Upper lobe of left lung (tissue), 6 donors: ENCODE results near the gene ATP5ME. TPM values are rescaled to one million over a fixed set of nuclear protein-coding genes. Genes with fewer than 3 reads are reported as not detected.
A peak's percentile ranks its signal among the peaks of the same experiment; 100 is the strongest.

Experiments used
- ATAC-seq, 2 donors: fragments of 200-7000 bp; cut with Tn5 transposase; one replicate each; pipeline ENCODE4 v1.9.1; 2022; ENCODE audit warnings: mild to moderate bottlenecking in 2 of 2, moderate library complexity in 2 of 2; ENCODE audit not compliant: low FRiP score in 2 of 2
- DNase-seq, 2 donors: peaks; one replicate each; pipeline ENCODE4 v3.0.0-alpha.2; 2019 to 2020
- H3K27ac ChIP-seq, 4 donors: fragments of 200-600 bp; sonication (generic); one replicate each; pipeline ENCODE4 v1.5.1; 2016 to 2019
- H3K27me3 ChIP-seq, 4 donors: fragments of 200-600 bp; sonication (generic); one replicate each; pipeline ENCODE4 v1.5.1; 2017 to 2019
- H3K36me3 ChIP-seq, 4 donors: fragments of 200-600 bp; sonication (generic); one replicate each; pipeline ENCODE4 v1.5.1; 2016 to 2019
- H3K4me1 ChIP-seq, 4 donors: fragments of 200-600 bp; sonication (generic); one replicate each; pipeline ENCODE4 v1.5.1; 2018 to 2019
- H3K4me3 ChIP-seq, 4 donors: fragments of 200-600 bp; sonication (generic); one replicate each; pipeline ENCODE4 v1.5.1; 2017 to 2019; ENCODE audit warnings: mild to moderate bottlenecking in 2 of 4, moderate library complexity in 1 of 4
- H3K9me3 ChIP-seq, 4 donors: fragments of 200-600 bp; sonication (generic); one replicate each; pipeline ENCODE4 v1.5.1; 2018 to 2019
- CTCF ChIP-seq, 6 experiments: fragments of 450-650 bp in 4 of 6; fragments of 200-600 bp in 2 of 6; sonication (generic) in 2 of 6; IDR thresholded peaks; one replicate each; pipeline ENCODE4 v1.5.1; 2016 to 2019; ENCODE audit warnings: antibody characterized with exemption in 6 of 6
- EP300 ChIP-seq, 4 donors: sonication (generic); formaldehyde crosslinking; IDR thresholded peaks; one replicate each; pipeline ENCODE4 v1.5.1; 2017; ENCODE audit warnings: antibody characterized with exemption in 4 of 4, control low read depth in 2 of 4
- POLR2A ChIP-seq, 4 donors: fragments of 450-650 bp; IDR thresholded peaks; one replicate each; pipeline ENCODE4 v1.5.1; 2016 to 2017; ENCODE audit warnings: antibody characterized with exemption in 4 of 4, mild to moderate bottlenecking in 2 of 4
- POLR2AphosphoS5 ChIP-seq, 2 donors: sonication (generic); formaldehyde crosslinking; IDR thresholded peaks; one replicate each; pipeline ENCODE4 v1.5.1; 2017; ENCODE audit warnings: antibody characterized with exemption in 2 of 2
- WGBS, 2 donors: methylation state at CpG; one replicate each; pipeline ENCODE4 v1.1.5; 2017 to 2018; 5-methylcytosine and 5-hydroxymethylcytosine counted together
- total RNA-seq, 6 donors: library from RNA; depleted of rRNA in 4 of 6; stranded (reverse); fragments of >200 nt in 4 of 6; gene quantifications; one replicate each; pipeline versions ENCODE4 v1.1.0 to v1.2.1, GENCODE V29; 2016 to 2021
- donor health status: DM: no; HTN: no; CAD: no; lungs with moderate emphysema.
- donor health status: DM: no; HTN: yes; CAD: no; lungs with severe emphysema.

ATP5ME gene
- total RNA-seq, 6 donors from 2014 or later = 22.6 to 216 (median 106) TPM

- Histone ChIP-seq H3K9me3 (no peaks in the 10 kb centered on the region), H3K27ac (no peak overlapping the region), H3K4me1 (peaks cover 32 to 51% (median 37%) of the 10 kb centered on the region in 4 donors), H3K27me3 (no peaks in the 10 kb centered on the region), H3K36me3 (peaks cover 0 to 5% (median 0%) of the 10 kb centered on the region in 4 donors), H3K4me3 (no peak overlapping the region)
- ATAC-seq = no peak
- peak in 1 of 2 donors; percentile 71 for DNase-seq
- 90 to 96% methylated on average over 9 to 21 of the region's 23 CpGs for WGBS, 2 donors
- TF ChIP-seq CTCF (IDR thresholded peaks at IDR 0.05) (no peak), EP300 (IDR thresholded peaks at IDR 0.05) (no peak), POLR2AphosphoS5 (IDR thresholded peaks at IDR 0.05) (no peak), POLR2A (IDR thresholded peaks at IDR 0.05) (no peak)
These were observed 8.6 kb upstream of the ATP5ME start for GRCh38 chr4:682490-683172.

DNA sequence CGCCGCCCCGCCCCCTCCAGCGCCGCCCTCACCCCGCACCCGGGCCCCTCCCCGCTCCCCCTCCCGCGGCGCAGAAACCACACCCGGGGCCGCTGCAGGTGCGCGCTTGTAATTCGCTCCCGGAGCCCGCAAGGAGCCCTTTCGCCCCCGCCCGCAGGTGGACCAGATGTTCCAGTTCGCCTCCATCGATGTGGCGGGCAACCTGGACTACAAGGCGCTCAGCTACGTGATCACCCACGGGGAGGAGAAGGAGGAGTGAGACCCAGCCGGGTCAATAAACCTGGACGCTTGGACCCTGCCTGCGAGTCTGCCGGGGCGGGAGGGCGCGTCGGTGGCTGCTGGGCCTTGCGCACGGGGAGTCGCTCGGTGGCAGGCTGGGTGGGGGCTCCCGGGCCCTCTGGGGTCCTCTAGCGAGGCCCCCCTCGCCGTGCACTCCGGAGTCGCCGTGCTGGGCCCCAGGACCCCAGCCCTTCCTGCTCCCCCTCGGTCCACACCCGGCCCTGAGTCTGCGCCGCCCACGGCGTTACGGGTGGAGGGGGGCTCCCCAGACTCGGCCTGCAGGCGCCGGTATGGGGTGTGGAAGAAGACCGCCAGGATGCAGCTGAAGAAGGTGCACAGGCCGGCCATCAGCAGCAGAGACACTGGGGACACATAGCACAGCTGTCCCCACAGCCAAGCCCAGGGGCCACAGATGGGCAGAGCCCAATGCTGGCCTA is 7.8 kb upstream of the ATP5ME start:
- Histone ChIP-seq H3K27ac (no peak overlapping the region), H3K4me3 (peak overlapping the region in 3 of 4 donors; percentile 29 to 56 (median 31)), H3K27me3 (no peaks in the 10 kb centered on the region), H3K4me1 (peaks cover 24 to 44% (median 30%) of the 10 kb centered on the region in 4 donors), H3K36me3 (peaks cover 0 to 5% (median 0%) of the 10 kb centered on the region in 4 donors), H3K9me3 (no peaks in the 10 kb centered on the region)
- TF ChIP-seq EP300 (IDR thresholded peaks at IDR 0.05) = no peak
- no peak for TF ChIP-seq CTCF (IDR thresholded peaks at IDR 0.05)
- TF ChIP-seq POLR2AphosphoS5 (IDR thresholded peaks at IDR 0.05) = no peak
- TF ChIP-seq POLR2A (IDR thresholded peaks at IDR 0.05) = no peak
- no peak for ATAC-seq
- DNase-seq = peak; percentile 56 to 92
- 89% methylated on average over 35 of the region's 58 CpGs; no CpG with 5 or more reads in 1 of the 2 donors for WGBS, 2 donors

- Histone ChIP-seq H3K9me3 (no peaks in the 10 kb centered on the region), H3K27ac (peak overlapping the region in 2 of 4 donors; percentile 37 to 54), H3K27me3 (no peaks in the 10 kb centered on the region), H3K4me3 (peak overlapping the region; percentile 49 to 64 (median 57)), H3K36me3 (no peaks in the 10 kb centered on the region), H3K4me1 (peaks cover 21 to 37% (median 26%) of the 10 kb centered on the region in 4 donors)
- peak in 1 of 2 donors; percentile 77 for ATAC-seq
- peak; percentile 55 to 93 for DNase-seq
- TF ChIP-seq CTCF (IDR thresholded peaks at IDR 0.05) = no peak
- TF ChIP-seq POLR2AphosphoS5 (IDR thresholded peaks at IDR 0.05) = no peak
- no peak for TF ChIP-seq EP300 (IDR thresholded peaks at IDR 0.05)
- peak in 1 of 4 donors; percentile 27 for TF ChIP-seq POLR2A (IDR thresholded peaks at IDR 0.05)
- 1% methylated on average over 35 of the region's 62 CpGs; no CpG with 5 or more reads in 1 of the 2 donors for WGBS, 2 donors
These were observed 7.0 kb upstream of the ATP5ME start for GRCh38 chr4:680928-681645.

GRCh38 chr4:680551-680927 is 6.5 kb upstream of the ATP5ME start:
- Histone ChIP-seq H3K9me3 (no peaks in the 10 kb centered on the region), H3K27me3 (no peaks in the 10 kb centered on the region), H3K36me3 (no peaks in the 10 kb centered on the region), H3K27ac (peak overlapping the region in 2 of 4 donors; percentile 37 to 54), H3K4me3 (peak overlapping the region in 3 of 4 donors; percentile 56 to 64 (median 58)), H3K4me1 (peaks cover 22 to 43% (median 27%) of the 10 kb centered on the region in 4 donors)
- no peak for TF ChIP-seq CTCF (IDR thresholded peaks at IDR 0.05)
- no peak for TF ChIP-seq POLR2AphosphoS5 (IDR thresholded peaks at IDR 0.05)
- no peak for TF ChIP-seq EP300 (IDR thresholded peaks at IDR 0.05)
- no peak for TF ChIP-seq POLR2A (IDR thresholded peaks at IDR 0.05)
- ATAC-seq (peak in 1 of 2 donors; percentile 0), DNase-seq (peak in 1 of 2 donors; percentile 81)
- WGBS, 2 donors = 38% methylated on average over 17 of the region's 17 CpGs; no CpG with 5 or more reads in 1 of the 2 donors
